ENCODE results near the gene CTIF. TPM values are rescaled to one million over a fixed set of nuclear protein-coding genes. Genes with fewer than 3 reads are reported as not detected.

The CTIF gene
- total and polyA plus RNA-seq, 2 experiments from 2014 or later: 22.1 to 27.9 TPM

- H3K9me2 ChIP-seq (replicated peaks; ENCODE audit: insufficient read depth): no peaks in the 10 kb centered on the region
- H4K20me1 ChIP-seq (ENCODE audit: insufficient read depth, poor library complexity, severe bottlenecking): no peaks in the 10 kb centered on the region
- no peaks in the 10 kb centered on the region for H3K27me3 ChIP-seq
- H3K79me2 ChIP-seq: no peaks in the 10 kb centered on the region
- H2AFZ ChIP-seq: no peak overlapping the region
- no peak overlapping the region for H3K27ac ChIP-seq
- WGBS (ENCODE audit: low lambda C conversion rate, missing lambda C conversion rate): 87% methylated on average over 11 of the region's 11 CpGs
- peaks cover 7% of the 10 kb centered on the region for H3K9me3 ChIP-seq (ENCODE audit: low read depth)
- H3K4me3 ChIP-seq: no peak overlapping the region
- H3K4me1 ChIP-seq (ENCODE audit: insufficient read depth): peaks cover 7% of the 10 kb centered on the region
- no peak overlapping the region for H3K4me2 ChIP-seq
- H3K36me3 ChIP-seq (replicated peaks; ENCODE audit: insufficient read depth, low read depth): no peaks in the 10 kb centered on the region
- no peak for TF ChIP-seq EZH2phosphoT487 (IDR thresholded peaks at IDR 0.05; ENCODE audit: low read depth, severe bottlenecking, unreplicated experiment)
- no peak for TF ChIP-seq EZH2 (IDR thresholded peaks at IDR 0.05; ENCODE audit: borderline replicate concordance)
- no peak for TF ChIP-seq CTCF (IDR thresholded peaks at IDR 0.05; ENCODE audit: poor library complexity)
- DNase-seq (ENCODE audit: low spot score): no peak
Measured at GRCh38 chr18:48819781-48820482, 281.1 kb downstream of the CTIF start.

- Histone ChIP-seq H4K20me1 (ENCODE audit: insufficient read depth, poor library complexity, severe bottlenecking) (no peaks in the 10 kb centered on the region), H3K27ac (no peak overlapping the region), H2AFZ (no peak overlapping the region), H3K79me2 (no peaks in the 10 kb centered on the region), H3K9me3 (ENCODE audit: low read depth) (peaks cover 7% of the 10 kb centered on the region), H3K4me1 (ENCODE audit: insufficient read depth) (peaks cover 14% of the 10 kb centered on the region), H3K36me3 (replicated peaks; ENCODE audit: insufficient read depth, low read depth) (no peaks in the 10 kb centered on the region), H3K9me2 (replicated peaks; ENCODE audit: insufficient read depth) (no peaks in the 10 kb centered on the region), H3K27me3 (no peaks in the 10 kb centered on the region), H3K4me3 (no peak overlapping the region), H3K4me2 (no peak overlapping the region)
- no peak for TF ChIP-seq CTCF (IDR thresholded peaks at IDR 0.05; ENCODE audit: poor library complexity)
- TF ChIP-seq EZH2phosphoT487 (IDR thresholded peaks at IDR 0.05; ENCODE audit: low read depth, severe bottlenecking, unreplicated experiment): no peak
- no peak for TF ChIP-seq EZH2 (IDR thresholded peaks at IDR 0.05; ENCODE audit: borderline replicate concordance)
- no peak for DNase-seq (ENCODE audit: low spot score)
- 96% methylated on average over 11 of the region's 11 CpGs for WGBS (ENCODE audit: low lambda C conversion rate, missing lambda C conversion rate)
Measured at GRCh38 chr18:48820483-48821250, 281.8 kb downstream of the CTIF start.

DNA sequence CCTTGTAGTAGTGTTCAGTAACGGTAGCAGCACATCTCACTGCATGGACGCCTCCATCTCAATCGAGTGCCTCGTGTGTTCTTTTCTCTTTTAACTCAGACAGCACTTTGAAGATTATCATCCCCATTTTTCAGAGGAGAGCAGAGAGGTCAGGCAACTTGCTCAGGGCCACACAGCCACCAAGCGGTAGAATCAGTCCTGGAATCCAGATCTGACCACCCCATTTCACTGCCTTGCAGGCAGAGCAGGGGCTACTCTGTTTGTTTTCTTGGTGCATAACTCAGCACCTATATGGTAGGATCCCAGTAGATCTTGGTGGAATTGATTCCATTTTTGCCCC, 282.4 kb downstream of the CTIF start:
- Histone ChIP-seq H3K36me3 (replicated peaks; ENCODE audit: insufficient read depth, low read depth) (no peaks in the 10 kb centered on the region), H3K4me1 (ENCODE audit: insufficient read depth) (peaks cover 20% of the 10 kb centered on the region), H3K79me2 (no peaks in the 10 kb centered on the region), H2AFZ (no peak overlapping the region), H3K9me3 (ENCODE audit: low read depth) (peaks cover 7% of the 10 kb centered on the region), H3K27ac (no peak overlapping the region), H3K9me2 (replicated peaks; ENCODE audit: insufficient read depth) (no peaks in the 10 kb centered on the region), H3K4me2 (no peak overlapping the region), H3K4me3 (no peak overlapping the region), H4K20me1 (ENCODE audit: insufficient read depth, poor library complexity, severe bottlenecking) (no peaks in the 10 kb centered on the region), H3K27me3 (no peaks in the 10 kb centered on the region)
- no peak for DNase-seq (ENCODE audit: low spot score)
- no peak for TF ChIP-seq CTCF (IDR thresholded peaks at IDR 0.05; ENCODE audit: poor library complexity)
- no peak for TF ChIP-seq EZH2phosphoT487 (IDR thresholded peaks at IDR 0.05; ENCODE audit: low read depth, severe bottlenecking, unreplicated experiment)
- TF ChIP-seq EZH2 (IDR thresholded peaks at IDR 0.05; ENCODE audit: borderline replicate concordance): no peak
- WGBS (ENCODE audit: low lambda C conversion rate, missing lambda C conversion rate): 88% methylated on average over 5 of the region's 5 CpGs

All from hepatocyte (in vitro differentiated cells).